WTC11 (cell line): ENCODE results near the gene ACP4. TPM values are rescaled to one million over a fixed set of nuclear protein-coding genes. Genes with fewer than 3 reads are reported as not detected.

Source experiments
- ATAC-seq: fragments of 200-7000 bp; cut with Tn5 transposase; 2 replicates; pipeline ENCODE4 v1.10.0; 2021; ENCODE audit warnings: mild to moderate bottlenecking, moderate library complexity
- CTCF ChIA-PET: fragments of 300-600 bp; sonication (Branson Sonifier 250); formaldehyde crosslinking; loops from one replicate; lab custom pipeline; 2021; ENCODE audit warnings: antibody characterized with exemption; lab: Charles Lee
- POLR2A ChIA-PET: fragments of 350-600 bp; sonication (Branson Sonifier 250); formaldehyde crosslinking; loops from one replicate; lab custom pipeline; 2021; ENCODE audit warnings: antibody characterized with exemption; lab: Charles Lee
- DNase-seq: peaks from one replicate; pipeline ENCODE4 v3.0.0; 2021; ENCODE audit warnings: low spot score
- H3K27ac Mint-ChIP-seq: 2 replicates; pipeline ENCODE4 v1.8.0; 2021; ENCODE audit warnings: mixed read lengths
- H3K27me3 Mint-ChIP-seq: 2 replicates; pipeline ENCODE4 v1.8.0; 2021; ENCODE audit warnings: low read depth, mild to moderate bottlenecking, moderate library complexity, mixed read lengths
- H3K36me3 Mint-ChIP-seq: 2 replicates; pipeline ENCODE4 v1.8.0; 2021; ENCODE audit warnings: mixed read lengths
- H3K4me1 Mint-ChIP-seq: 2 replicates; pipeline ENCODE4 v1.8.0; 2022; ENCODE audit warnings: mixed read lengths
- H3K4me3 Mint-ChIP-seq: 2 replicates; pipeline ENCODE4 v1.8.0; 2021; ENCODE audit warnings: mild to moderate bottlenecking, moderate library complexity, mixed read lengths
- H3K9me3 Mint-ChIP-seq: 2 replicates; pipeline ENCODE4 v1.8.0; 2021; ENCODE audit warnings: mixed read lengths
- ZNF423 ChIP-seq: fragments of 250-450 bp; sonication (Bioruptor Pico); IDR thresholded peaks from 2 replicates; pipeline ENCODE4 v2.1.2; 2022; ENCODE audit warnings: mild to moderate bottlenecking, moderate library complexity
- ZNF512 ChIP-seq: sonication (generic); formaldehyde crosslinking; IDR thresholded peaks from 2 replicates; pipeline ENCODE4 v1.8.1; 2022; ENCODE audit warnings: missing genetic modification reagents, borderline replicate concordance
- total RNA-seq: library from RNA; stranded (reverse); gene quantifications from 3 replicates; pipeline ENCODE4 v1.2.3, GENCODE V29; 2021

The ACP4 gene
- total RNA-seq, 1 experiment from 2014 or later = not detected

- CTCF ChIA-PET = interaction anchor here (1.1 kb wide), 1 partner anchor 50 kb away, joined by 3 read pairs; no protein-coding TSS in a partner anchor
- no peak for ATAC-seq
- Mint-ChIP-seq H3K9me3 (peaks cover 7% of the 10 kb centered on the region; the same call in 1 of the 2 replicates), H3K36me3 (no peaks in the 10 kb centered on the region), H3K4me3 (no peak overlapping the region), H3K27me3 (peaks cover 74% of the 10 kb centered on the region), H3K4me1 (peaks cover 11% of the 10 kb centered on the region), H3K27ac (no peak overlapping the region)
- no peak for TF ChIP-seq ZNF512 (CRISPR knock-in tag)
- peak; percentile 60 for TF ChIP-seq ZNF423 (CRISPR knock-in tag)
- DNase-seq = no peak
- POLR2A ChIA-PET = no interaction called here
These were observed 54.2 kb downstream of the ACP4 start for GRCh38 chr19:50844296-50844935.

Other genes with a start within 250 kb of the ACP4 start
- gene LRRC4B, start 222.0 kb upstream of the ACP4 start, total RNA-seq = 10.0 to 11.0 TPM (median 10.9 TPM) in 3 replicates
- 14.6 to 21.7 TPM (median 20.1 TPM) in 3 replicates for gene SYT3, start 150.5 kb upstream of the ACP4 start, total RNA-seq
- gene C19orf81, start 141.0 kb upstream of the ACP4 start, total RNA-seq = 22.4 to 24.5 TPM (median 22.9 TPM) in 3 replicates
- 3.9 to 8.7 TPM (median 5.0 TPM) in 3 replicates for gene SHANK1, start 70.6 kb upstream of the ACP4 start, total RNA-seq
- gene CLEC11A, start 67.1 kb upstream of the ACP4 start, total RNA-seq = 7.6 to 9.5 TPM (median 8.2 TPM) in 3 replicates
- gene GPR32, start 20.0 kb upstream of the ACP4 start, total RNA-seq = not detected in 3 replicates
- 3.9 to 6.0 TPM (median 5.4 TPM) in 3 replicates for gene KLK1, start 33.4 kb downstream of the ACP4 start, total RNA-seq
- gene KLK15, start 43.2 kb downstream of the ACP4 start, total RNA-seq = not detected in 3 replicates
- gene KLK3, start 64.5 kb downstream of the ACP4 start, total RNA-seq = 0.13 to 0.25 TPM (median 0.16 TPM) in 3 replicates
- gene KLK2, start 83.0 kb downstream of the ACP4 start, total RNA-seq = 0.18 to 0.46 TPM in 2 of 3 replicates, not detected in the other
- 0.27 to 0.82 TPM (median 0.70 TPM) in 3 replicates for gene KLK4, start 121.0 kb downstream of the ACP4 start, total RNA-seq
- gene KLK5, start 162.6 kb downstream of the ACP4 start, total RNA-seq = 0.66 to 1.0 TPM (median 0.69 TPM) in 3 replicates
- gene KLK6, start 179.2 kb downstream of the ACP4 start, total RNA-seq = 0.52 to 1.1 TPM (median 0.92 TPM) in 3 replicates
- gene KLK7, start 193.5 kb downstream of the ACP4 start, total RNA-seq = 0.66 to 0.87 TPM (median 0.78 TPM) in 3 replicates
- gene KLK8, start 211.2 kb downstream of the ACP4 start, total RNA-seq = 4.4 to 6.9 TPM (median 5.9 TPM) in 3 replicates
- gene KLK10, start 229.3 kb downstream of the ACP4 start, total RNA-seq = 3.2 to 4.9 TPM (median 4.9 TPM) in 3 replicates
- gene KLK11, start 236.2 kb downstream of the ACP4 start, total RNA-seq = 0.23 to 0.55 TPM (median 0.27 TPM) in 3 replicates
- gene KLK12, start 244.6 kb downstream of the ACP4 start, total RNA-seq = not detected in 3 replicates